Vagina (tissue), 2 donors: ENCODE data around the gene MLXIPL.

Experiments used
- CTCF ChIP-seq, 3 experiments: fragments of 450-650 bp in 2 of 3; fragments of 200-600 bp in 1 of 3; sonication (generic) in 1 of 3; IDR thresholded peaks; one replicate each; pipeline ENCODE4 v1.5.1; 2017 to 2019; ENCODE audit warnings: antibody characterized with exemption in 3 of 3, mild to moderate bottlenecking in 2 of 3, moderate library complexity in 2 of 3
- POLR2A ChIP-seq, 2 donors: fragments of 450-650 bp; IDR thresholded peaks; one replicate each; pipeline ENCODE4 v1.6.1; 2017; ENCODE audit warnings: antibody characterized with exemption in 2 of 2, mild to moderate bottlenecking in 2 of 2, moderate library complexity in 2 of 2
- POLR2AphosphoS5 ChIP-seq, 2 donors: sonication (generic); formaldehyde crosslinking; IDR thresholded peaks; one replicate each; pipeline ENCODE4 v1.9.0; 2017; ENCODE audit warnings: antibody characterized with exemption in 2 of 2, mild to moderate bottlenecking in 2 of 2, low read depth in 1 of 2; ENCODE audit not compliant: insufficient read depth in 1 of 2

GRCh38 chr7:73628504-73628903 lies 4.2 kb upstream of the MLXIPL start:
- TF ChIP-seq CTCF (IDR thresholded peaks at IDR 0.05): no peak
- TF ChIP-seq POLR2AphosphoS5 (IDR thresholded peaks at IDR 0.05; ENCODE audit: insufficient read depth in 1 of 2, low read depth in 1 of 2): no peak
- no peak for TF ChIP-seq POLR2A (IDR thresholded peaks at IDR 0.05)
